Cerebellar cortex (tissue), 1 donor: ENCODE data around the gene TMEM217.

Experiments
- DNase-seq: peaks from one replicate; pipeline ENCODE4 v3.0.0-alpha.2; 2015; ENCODE audit warnings: low spot score

TMEM217 gene

DNA sequence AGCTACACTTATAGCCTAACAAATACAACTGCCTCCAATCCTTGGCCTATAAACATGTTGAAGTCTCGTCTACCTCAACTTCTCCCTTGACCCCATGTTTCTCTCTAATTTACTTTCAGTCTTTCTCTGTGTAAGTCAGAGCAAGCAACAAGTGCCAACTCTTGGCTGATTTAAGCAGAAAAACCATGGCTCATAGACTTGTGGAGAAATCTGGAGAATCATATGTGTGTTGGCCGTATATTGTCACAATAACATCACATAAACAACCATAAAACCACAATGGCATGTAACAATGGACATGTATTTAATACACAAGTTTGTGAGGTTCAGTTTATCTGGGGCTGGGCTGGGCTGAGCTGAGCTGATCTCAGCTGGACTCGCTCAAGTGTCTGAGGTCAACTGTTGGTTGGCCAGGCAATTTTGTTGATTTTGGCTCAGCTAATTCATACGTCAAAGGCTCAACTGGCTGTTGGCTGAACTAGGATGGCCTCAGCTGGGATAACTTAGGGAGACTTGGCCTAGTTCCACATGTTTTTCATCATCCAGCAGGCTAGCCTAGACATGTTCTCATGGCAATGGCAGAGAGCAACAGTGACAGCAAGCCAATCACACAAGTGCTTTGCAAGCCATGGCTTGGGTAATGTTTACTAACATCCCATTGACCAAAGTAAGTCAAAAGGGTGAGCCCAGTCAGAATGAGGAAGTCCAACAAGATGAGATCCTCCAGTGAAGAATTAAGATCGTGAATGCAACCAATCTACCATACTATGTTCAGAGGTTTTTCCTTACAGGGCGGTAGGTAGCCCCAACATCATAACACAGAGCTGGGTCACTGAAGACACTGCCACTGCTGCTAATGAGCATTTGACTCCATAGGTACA is 13.3 kb downstream of the TMEM217 start:
- no peak for DNase-seq

DNA sequence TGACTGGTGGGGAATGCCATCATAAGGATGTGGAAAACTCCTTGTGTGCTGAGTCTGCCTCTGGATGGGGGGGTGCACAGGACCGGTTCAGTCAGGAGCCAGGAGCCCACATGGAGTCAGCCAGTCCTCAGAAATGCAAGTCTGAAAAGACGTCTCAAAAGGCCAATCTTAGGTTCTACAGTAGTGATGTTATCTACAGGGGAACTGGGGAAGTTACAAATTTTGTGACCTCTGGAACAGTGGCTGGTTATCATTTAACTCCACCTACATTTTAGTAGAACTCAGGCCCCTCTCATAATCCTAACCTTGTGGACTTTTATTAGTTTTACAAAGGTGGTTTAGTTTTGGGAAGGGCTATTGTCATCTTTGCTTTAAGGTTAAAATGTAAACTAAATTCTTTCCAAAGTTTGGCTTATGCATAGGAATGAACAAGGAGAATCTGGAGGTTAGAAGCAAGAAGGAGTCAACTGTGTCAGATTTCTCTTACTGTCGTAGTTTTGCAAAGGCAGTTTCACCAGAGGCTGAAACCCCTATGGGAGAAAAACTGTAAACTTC is 14.1 kb downstream of the TMEM217 start:
- DNase-seq = no peak

DNA sequence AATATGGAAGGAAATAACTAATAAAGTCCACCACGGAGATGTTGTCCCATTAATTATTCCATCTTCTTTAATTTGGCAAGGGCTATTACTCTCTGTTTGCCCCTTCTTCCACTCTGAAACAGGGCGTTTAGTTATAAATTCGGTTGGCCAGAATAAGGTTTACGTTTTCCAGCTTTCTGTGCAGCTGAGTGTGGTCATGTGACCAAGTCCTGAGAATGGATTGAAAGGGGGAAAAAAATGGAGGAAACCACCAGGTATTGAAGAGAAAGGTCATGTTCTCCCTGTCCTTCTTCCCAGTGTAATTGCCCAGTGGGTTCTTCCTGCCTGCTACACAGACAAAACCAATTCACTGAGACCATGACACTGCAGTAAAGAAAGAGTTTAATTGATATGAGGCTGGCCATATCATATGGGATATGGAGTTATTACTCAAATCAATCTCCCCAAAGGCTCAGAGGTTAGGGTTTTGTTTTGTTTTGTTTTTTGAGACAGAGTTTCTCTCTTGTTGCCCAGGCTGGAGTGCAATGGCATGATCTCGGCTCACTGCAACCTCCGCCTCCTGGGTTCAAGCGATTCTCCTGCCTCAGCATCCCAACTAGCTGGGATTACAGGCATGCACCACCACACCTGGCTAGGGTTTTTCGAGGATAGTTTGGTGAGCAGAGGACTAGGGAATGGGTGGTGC is 14.7 kb downstream of the TMEM217 start:
- DNase-seq = no peak

DNA sequence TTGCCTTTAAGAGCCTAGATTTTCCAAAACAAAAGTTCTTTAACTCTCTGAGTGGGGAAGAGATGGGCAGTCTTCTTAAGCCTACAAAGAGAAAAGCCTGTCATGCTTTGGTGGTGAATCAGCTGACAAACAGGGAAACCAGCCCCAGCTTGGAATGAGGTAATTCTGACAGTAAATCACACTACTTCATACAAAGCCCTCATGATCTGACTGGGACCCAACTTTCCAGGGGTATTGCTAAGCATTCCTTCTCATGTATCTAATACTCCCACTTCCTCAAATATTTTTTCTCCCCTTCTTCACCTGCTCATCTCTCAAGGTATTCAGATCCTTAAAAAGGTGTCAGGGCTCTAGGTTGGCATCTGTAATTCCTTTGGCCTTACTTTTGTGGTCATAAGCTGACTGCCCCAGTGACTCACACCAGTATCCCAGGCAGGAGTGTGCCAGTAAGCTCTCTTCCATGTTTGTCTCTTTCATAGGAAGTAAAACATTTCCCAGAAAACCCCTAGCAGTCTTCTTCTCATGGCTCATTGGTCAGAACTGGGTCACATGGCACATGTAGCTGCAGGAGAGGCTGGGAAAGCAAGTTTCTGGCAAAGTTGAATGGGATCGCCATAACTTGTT is 15.4 kb downstream of the TMEM217 start:
- peak; percentile 21 for DNase-seq

DNA sequence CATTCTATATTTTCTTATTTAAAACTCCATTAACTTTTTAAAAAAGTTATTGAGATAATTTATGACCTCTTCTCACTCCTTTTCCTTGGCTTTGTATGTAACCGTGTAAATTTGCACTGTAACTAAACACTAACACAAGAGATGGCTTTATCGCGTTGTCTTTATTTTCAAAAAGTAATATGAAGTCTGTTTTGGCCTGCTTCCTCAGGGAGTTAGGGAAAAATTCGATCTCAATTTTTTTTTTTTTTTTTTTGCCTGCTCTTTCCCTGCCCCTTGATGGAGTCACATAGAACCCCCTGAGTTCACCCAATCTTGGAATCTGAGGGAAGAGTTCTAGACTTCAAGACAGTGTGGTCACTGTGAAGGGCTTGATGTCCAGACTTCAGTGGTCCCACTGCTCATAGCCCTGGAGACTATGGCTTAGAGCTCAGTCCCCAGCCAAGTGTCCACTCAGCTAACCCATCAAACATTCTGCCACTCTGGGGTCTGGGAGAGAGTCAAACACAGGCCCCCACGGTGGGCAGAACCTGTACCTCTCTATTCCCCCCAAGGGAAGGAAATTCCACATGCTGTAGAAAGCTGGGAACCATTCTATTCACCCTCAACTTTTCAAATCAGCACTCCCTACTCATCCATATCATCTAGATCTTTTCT is 16.0 kb downstream of the TMEM217 start:
- DNase-seq = no peak

DNA sequence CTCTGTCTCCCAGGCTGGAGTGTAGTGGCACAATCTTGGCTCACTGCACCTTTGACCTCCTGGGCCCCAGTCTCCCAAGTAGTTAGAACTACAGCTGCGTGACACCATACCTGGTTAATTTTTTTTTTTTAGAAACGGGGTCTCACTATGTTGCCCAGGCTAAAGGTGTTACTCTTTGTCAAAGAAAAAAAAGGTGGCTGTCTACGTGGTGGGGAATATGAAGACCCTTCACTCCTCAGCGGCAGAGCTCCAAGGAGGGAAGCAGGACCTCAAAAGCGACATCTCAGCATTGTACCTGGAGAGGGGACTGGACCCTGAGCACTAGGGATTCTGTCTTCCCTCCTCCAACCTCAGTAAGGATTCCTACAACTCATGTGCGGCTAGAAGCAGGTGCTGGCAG is 16.8 kb downstream of the TMEM217 start:
- no peak for DNase-seq

DNA sequence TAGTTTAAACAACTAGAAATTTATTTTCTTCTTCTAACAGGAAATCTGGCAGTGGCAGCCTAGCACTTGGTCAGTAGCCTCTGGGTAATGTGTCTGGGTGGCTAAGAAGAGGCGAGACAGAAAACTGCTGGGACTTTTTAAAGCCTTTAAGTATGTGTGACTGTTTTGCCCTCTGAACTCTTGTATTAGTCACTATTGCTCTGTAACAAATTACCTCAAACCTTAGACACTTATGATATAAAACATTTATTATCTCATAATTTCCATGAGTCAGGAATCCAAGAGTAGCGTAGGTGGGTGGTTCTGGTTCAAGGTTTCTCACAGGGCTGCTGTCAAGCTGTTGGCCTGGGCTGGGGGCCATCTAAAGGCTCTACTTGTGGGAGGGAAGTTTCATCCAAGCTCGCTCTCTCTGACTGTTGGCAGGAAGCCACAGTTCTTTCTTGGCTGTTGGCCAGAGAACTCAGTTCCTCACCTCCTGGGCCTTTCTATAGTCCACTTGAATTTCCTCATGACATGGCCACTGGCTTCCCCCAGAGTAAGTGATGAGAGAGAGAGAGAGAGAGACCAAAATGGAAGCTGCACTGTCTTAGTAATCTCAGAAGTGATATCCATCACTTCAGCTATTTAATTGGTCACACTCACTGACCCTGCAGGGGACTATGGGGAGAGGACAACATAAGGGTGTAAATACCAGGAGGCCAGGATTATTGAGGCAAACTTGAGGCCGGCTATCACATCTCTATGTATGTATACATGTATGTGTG is 17.8 kb downstream of the TMEM217 start:
- peak; percentile 29 for DNase-seq

DNA sequence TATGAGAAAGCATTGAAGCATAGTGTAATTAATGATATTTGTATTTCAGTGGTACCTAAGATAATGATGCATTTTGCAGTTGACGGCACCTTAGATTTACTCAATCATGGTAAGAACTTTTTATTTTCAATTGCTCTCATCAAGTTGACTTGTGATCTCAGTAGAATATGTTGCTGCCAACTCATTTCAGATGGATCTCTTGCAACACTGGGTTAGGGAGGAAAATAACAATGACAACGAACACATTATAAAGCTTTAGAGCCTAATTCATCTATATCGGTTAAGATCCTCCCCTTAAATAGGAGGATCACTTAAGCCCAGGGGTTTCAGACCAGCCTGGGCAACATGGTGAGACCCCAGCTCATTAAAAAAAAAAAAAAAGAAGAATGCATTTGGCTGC is 18.4 kb downstream of the TMEM217 start:
- no peak for DNase-seq

DNA sequence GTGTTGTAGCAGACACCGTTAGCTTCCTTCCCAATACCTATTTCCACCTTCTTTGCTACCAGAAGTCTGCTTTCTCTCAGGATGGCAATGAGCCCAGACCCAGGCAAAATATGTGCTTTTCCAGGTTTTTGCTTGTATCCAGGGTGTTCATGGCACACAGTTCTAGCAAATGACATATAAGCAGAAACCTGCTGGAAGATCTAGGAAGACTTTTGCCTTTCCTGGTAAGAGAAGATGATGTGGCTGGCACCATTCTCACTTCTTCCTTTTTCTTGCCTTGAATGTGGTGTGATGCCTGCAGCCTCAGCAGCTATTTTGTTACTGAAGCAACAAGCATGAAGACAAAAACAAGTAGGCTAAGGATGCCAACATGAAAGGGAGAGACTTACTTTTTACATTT is 19.6 kb downstream of the TMEM217 start:
- DNase-seq = no peak

DNA sequence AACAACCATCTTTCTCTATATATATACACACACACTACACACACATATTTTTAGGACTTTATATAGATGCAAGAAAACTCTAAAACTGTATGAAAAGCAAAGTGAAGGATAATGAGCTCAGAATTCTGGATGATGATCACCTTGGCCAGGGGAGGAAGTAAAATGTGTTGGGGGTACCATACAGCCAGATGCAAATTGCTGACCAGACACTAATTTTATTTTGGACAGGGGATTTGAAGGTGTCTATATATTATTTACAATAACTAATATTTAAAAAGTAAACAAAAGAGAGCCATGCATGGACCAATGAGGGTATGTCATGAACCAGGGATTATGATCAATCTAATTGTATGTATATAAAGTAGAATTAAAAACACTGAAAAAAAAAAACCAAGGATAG is 20.2 kb downstream of the TMEM217 start:
- no peak for DNase-seq

DNA sequence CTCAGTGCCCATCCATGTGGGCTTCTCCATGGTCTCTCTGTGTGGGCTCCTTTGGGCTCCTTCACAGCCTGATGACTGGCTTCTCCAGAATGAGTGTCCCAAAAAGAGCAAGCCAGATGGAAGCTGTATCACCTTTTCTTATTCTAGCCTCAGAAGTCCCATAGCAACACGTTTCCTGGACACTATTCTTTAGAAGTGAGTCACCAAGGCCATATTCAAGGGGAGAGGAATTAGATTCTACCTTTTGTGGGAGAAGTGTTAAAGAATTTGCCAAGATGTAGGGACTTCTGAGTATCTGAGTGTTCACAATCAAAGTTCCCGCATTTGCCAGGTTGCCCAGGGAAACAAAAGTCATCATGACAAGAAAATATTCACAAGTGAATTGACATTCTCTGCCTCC is 21.0 kb downstream of the TMEM217 start:
- no peak for DNase-seq

DNA sequence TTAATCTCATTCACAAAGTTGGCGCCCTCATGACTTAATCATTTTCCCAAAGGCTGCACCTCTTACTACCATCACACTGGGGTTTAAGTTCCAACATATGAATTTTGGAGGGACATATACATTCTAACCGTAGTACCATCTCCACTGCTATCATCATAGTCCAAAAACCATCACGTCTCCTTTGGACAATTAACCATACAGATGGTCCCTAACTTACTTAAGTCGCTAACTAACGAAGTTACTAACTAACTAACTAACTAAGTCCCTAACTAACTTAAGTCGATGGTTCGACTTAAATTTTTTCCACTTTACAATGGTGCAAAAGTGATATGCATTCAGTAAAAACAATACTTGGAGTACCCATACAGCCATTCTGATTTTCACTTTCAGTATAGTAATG is 24.4 kb downstream of the TMEM217 start:
- no peak for DNase-seq

DNA sequence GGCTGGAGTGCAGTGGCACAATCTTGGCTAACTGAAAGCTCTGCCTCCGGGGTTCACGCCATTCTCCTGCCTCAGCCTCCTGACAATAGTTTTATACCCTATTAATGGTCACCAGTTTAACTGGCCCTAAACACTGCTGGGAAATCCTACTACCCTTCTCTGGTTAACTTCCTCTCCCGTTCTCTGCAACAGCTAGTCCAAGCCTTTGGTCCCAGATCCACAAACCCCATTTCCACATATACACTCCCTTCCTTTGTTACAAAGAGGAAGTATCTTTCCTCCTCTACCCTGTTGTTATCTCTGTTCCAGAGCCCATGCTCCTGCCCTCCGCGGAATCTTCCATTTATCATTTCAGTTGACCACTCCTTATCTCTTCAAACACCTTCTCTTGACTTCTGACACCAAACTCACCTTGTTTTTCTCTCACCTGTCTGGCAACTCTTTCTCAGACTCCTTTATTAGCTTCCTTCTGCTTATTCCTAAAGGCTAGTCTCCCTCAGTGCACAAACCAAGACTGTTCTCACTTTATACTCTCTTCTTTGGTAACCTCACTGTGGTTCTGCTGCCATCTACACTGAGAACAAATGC is 25.4 kb downstream of the TMEM217 start:
- DNase-seq = no peak

DNA sequence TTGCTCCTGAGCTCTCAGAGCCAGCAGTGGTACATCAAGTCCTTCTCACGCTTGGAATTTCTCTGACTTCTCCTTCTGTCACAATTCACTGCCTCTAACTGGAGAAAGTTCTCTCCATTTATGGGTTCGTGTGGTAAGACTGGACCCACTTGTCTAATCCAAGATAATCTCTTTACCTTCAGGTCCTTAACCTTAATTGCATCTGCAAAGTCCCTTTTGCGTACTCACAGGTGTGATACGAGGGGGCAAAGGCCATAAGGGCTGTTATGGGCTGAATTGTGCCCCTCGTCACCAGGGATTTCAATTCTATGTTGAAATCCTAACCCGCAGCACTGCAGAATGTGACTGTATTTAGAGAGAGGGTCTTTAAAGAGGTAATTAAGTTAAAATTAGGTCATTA is 27.8 kb downstream of the TMEM217 start:
- no peak for DNase-seq

DNA sequence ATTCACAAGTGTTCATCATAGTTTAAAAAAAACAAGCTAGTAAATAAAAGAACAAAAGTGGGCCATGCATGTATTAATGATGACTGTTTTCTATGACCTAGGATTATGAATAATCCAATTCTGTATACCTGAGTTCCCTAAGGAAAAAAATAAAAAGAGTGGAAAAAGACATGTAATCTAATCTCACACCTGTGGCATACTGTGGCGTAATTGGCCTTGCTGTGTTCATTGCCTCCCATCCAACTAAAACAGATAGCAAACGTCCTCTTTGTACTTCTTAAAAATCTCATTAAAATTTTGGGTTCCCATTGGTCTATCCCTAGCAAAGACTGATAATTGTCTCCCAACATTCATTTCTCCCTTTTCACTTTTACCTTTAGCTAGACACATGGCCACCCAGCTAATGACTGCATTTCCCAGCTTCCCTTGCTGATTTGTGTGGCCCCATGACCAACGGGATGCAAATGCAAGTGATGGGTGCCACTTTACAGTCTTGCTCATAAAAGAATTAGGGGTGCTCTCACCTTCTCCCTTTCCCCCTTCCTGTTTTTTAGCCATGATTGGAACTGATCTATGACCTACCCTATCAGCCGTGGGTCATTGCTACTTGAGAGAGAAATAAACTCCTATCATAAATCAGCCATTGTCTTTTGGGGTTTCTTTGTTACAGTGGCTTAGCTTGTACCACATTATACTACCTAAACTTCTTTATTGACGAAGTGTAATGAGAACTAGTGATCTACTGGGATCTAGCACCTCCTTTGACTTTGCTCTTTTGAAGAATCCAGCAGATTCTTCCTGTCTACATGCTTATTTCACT is 32.4 kb downstream of the TMEM217 start:
- DNase-seq = no peak

DNA sequence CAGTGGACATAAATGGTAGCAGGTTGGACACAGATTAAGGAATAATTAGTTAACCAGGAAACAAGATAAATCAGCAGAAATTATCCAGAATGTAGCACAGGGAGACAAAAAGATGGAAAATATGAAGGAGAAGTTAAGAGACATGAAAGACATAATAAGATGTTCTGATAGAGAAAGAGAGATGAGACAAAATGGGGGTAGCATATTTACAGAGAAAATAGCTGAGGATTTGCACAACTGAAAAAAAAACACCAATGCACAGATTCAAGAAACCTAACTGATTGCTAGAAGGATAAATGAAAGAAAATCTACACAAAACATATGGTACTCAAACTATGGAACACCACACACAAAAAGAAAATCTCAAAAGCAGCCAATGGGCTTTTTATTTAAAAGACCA is 35.0 kb downstream of the TMEM217 start:
- no peak for DNase-seq

DNA sequence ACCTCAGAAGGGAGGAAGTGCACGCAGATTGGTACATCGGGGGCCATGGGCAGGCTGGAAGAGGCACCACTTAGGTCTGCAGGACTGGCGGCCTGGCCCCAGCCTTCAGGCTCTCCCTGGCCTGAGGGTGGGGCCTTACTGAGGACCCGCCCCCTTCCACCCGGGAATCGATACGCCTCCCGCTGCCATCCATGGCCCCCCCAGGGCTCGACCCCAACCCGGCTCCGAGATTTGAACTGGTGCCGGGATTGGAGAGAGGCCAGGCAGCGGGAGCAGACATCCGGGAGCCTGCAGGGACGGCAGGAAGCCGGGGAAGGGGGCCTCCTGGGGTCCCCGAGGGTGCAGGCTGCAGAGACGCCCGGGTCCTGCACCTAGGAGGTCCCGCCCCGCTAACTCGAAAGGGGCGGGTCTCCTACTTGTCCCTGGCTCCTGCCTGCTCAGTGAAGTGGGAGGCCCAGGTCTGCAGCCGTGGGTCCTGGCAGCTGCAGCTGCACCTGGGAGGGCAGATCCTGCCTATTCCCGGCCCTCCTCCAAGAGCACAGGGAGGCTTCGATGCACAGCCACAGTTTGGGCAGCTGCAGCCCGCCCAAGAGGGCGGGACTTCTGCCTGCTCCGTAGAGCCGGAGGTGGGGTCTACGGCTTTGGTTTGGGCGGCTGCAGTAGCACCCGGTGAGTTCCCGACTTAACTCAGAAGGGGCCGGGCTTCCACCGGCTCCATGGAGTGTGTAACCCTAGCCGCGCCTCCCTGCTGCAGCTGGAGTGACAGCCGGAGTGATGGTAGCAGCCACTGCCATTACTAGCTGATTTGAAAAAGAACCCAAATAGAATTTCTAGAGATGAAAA is 35.6 kb downstream of the TMEM217 start:
- DNase-seq = peak; percentile 82

DNA sequence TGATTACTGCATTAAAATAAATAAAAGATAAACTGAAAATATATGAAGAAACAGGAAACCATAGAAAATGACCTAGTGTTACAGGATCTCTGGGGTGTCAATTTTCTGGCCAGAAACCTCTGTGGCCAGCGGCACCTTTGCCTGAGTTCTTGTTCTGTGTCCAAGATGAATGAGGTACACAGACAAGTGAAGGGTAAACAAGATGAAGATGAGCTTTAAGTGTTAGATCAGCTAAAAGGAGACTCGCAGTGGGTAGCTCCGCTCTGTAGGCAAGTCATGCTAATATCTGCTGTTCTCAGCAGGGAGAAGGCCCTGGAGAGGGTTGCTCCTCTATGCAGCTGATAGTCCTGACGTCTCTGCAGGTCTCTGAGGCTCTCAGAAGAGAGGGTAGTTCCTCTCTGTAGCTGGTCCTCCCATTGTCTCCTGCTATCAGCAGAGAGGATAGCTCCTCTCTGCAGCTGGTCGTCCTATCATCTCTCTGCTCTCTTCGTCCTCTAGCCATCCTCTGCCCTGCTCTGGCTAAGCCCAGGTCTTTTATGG is 36.3 kb downstream of the TMEM217 start:
- DNase-seq = no peak

DNA sequence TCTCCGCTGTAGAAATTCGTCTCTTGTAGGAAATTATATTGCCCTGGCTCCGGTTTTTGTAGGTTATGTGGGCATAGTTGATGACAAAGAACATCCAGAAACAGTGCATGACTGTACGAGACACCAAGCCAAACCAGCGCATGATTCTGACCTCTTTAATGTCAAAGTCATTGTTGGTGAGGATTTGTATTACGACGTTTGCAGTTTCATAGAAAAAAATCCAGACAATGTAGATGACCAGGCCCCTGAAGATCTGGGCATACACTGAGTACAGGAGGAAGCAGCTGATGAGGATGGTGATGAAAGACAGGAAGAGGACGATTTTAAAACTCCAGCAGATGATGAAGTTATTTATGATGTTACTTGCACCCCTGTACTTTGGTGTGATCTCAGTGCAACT is 39.4 kb downstream of the TMEM217 start:
- DNase-seq = no peak
